ENCODE measurements around the gene C11orf16.

C11orf16 gene

DNA sequence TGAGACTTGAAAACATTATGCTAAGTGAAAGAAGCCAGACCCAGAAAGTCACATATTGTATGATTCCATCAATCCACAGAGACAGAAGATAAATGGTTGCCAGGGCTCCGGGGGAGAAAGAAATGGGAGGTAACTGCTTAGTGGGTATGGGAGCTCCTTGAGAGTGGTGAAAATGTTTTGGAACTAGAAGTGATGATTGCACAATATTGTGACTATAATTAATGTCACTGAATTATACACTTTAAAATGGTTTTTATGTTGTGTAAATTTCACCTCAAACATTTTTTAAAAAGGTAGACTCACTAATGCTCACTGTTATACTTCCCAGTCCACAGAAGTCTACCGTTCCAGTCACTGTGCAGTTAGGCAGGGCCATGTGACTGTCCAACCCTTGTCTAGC is 54.0 kb downstream of the C11orf16 start:
- no peak for DNase-seq

DNA sequence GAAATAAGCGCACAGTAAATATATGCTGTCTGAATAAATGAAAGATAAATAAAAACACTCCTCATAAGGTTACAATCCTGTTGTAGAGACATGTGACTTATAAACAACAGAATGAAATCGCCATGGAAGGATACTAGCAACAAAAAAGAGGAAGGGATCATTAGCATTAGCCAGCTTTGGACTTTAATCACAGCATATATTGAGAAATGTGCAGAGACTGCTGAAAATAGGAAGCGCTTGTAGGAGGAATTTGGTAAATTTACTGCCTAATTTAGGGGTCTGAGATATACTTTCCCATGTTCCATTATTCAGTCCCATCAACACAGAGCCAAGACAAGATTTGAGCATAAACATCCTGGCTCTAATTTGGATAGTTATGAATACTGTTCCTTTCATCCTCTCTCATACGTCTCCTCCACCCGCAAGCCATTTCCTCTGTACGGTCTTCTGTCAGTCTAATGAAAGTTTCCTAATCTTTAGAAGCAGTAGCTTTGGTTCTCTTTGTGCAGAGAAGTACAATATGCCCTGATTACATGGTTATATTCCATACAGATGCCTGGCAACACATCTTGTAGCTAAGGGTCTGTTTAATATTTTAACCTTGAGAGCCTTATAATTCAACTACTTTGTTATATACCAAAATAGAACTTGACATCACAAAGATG is 58.9 kb downstream of the C11orf16 start:
- DNase-seq = no peak

DNA sequence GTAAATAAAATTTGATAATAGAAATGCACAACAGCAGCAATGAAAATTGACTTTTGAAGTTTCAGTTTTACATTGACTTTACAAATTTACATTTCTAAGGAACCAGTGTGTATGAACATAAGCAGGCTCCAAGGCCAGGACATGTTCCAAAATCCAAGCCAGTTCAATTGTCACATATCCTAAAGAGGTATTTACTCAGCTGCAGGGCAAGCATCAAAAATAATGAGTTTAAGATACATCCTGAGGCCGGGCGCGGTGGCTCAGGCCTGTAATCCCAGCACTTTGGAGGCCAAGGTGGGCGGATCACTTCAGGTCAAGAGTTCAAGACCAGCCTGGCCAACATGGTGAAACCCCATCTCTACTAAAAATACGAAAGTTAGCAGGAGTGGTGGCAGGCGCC is 60.8 kb downstream of the C11orf16 start:
- DNase-seq = no peak

DNA sequence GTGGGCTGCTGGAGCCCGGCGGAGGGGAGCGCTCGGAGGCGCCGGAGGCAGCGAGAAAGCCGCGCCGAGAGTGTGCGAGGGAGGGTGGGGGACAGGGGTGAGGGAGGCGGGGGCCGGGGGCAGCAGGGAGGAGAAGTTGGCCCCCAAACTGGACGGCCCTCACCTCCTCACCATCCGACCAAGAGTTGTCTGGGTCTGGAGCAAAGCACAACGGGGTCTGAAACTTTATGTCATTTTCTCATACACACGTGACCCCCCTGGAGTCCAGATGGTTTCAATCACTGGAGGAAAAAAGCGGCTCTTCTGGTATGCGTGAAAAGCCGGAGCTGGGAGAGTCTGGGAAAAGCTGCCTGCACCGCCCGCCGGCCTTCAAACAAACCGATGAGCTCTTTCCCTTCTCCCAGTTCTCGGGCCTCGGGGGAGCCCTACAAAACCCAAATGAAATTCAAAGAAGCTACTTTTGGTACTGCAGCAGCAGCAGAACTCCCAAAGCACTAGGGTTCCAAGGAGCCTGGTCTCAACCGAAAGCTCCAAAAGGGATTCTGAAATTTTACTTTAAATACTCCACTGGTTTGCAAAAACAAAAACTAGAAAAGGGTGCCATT is 61.5 kb downstream of the C11orf16 start:
- peak; percentile 44 to 65 (median 53) for DNase-seq

DNA sequence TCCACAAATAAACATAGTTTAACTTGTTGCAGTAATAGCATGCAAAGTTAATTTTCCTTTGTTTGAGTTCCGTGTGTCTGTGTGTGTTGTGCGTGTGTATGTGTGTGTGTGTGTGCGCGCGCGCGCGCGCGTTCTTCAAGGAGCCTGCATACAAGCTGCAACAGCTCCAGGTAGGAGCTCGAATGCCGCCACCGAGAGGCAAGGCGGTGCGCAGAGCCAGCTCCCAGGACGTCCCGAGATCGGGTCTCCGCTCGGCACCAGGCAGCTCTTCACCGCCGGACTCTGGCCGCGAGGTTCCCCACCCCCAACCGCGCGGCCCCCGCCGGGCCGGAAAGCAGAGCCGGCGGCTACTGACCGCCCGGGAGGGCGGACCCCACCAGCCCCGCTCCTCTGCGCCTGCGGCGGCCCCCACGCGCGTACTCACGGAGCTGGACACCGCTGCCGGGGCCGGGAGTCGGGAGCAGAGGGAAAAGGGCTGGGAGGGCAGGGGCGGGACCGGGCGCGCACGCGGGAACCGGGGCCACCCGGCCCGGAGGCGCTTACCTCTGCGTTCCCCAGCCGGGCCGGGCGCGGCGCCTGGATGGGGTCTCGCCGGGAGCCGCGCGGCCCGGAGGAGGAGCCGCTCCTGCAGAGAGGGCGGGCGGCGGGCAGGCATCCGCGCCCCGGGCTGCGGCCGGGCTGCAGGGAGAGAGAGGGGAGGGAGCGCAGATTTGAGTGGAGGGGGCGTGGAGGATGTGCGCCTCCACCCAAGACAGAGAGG is 62.2 kb downstream of the C11orf16 start:
- peak; percentile 61 to 76 (median 72) for DNase-seq

All from NCI-H1417 (cell line).